ENCODE results near the gene OMP. TPM values are rescaled to one million over a fixed set of nuclear protein-coding genes. Genes with fewer than 3 reads are reported as not detected.

OMP gene
- total RNA-seq, 1 donor from 2014 or later, result not detected

DNA sequence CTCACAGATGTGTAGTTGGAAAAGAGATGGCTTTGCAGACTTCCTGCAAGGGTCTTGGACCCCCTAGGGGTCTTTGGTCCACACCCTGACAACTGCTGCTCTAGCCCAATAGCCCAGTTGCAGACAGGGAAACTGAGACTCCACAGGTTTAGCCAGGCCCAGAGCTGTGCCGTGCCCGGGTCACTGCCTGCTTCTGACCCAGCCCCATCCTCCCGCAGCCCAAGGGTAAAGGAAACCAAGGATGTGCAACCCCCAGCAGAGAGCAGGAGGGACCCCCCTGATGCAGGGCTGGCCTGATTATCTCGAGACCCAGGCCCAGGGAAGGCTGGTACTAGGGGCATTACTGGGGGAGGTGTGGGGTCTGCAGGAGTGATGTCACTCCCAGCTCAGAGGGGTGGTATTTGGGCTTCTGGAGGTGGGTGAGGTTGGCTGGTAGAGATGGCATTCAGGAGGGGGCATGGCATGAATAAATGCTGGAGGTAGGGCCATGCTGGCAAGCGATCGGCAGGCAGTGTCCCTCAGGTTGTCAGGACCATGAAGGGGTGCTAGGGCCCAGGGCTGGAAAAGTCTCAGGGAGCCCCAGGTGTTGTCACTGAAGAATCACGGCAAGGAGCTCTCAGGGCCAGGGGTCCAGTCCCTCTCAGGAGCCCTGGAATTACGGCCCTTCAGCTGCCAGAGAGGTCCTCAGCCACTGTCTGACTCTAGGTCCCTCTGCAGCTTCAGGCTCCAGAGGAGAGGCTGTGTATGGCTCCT is 46.5 kb downstream of the OMP start:
- intact Hi-C loops (cut with micrococcal nuclease), result no loop called here
- no peaks in the 10 kb centered on the region for H3K36me3 ChIP-seq
- no peak overlapping the region for H3K4me3 ChIP-seq
- no peak for DNase-seq
- H3K27me3 ChIP-seq (ENCODE audit: low read depth), result peaks cover 21% of the 10 kb centered on the region
- H3K4me1 ChIP-seq, result peaks cover 21% of the 10 kb centered on the region
- no peak overlapping the region for H3K27ac ChIP-seq (replicated peaks)
- H3K9me3 ChIP-seq (replicated peaks), result no peaks in the 10 kb centered on the region
- TF ChIP-seq, protein P1, sequence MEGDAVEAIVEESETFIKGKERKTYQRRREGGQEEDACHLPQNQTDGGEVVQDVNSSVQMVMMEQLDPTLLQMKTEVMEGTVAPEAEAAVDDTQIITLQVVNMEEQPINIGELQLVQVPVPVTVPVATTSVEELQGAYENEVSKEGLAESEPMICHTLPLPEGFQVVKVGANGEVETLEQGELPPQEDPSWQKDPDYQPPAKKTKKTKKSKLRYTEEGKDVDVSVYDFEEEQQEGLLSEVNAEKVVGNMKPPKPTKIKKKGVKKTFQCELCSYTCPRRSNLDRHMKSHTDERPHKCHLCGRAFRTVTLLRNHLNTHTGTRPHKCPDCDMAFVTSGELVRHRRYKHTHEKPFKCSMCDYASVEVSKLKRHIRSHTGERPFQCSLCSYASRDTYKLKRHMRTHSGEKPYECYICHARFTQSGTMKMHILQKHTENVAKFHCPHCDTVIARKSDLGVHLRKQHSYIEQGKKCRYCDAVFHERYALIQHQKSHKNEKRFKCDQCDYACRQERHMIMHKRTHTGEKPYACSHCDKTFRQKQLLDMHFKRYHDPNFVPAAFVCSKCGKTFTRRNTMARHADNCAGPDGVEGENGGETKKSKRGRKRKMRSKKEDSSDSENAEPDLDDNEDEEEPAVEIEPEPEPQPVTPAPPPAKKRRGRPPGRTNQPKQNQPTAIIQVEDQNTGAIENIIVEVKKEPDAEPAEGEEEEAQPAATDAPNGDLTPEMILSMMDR (IDR thresholded peaks at IDR 0.05; ENCODE audit: borderline replicate concordance), result no peak

DNA sequence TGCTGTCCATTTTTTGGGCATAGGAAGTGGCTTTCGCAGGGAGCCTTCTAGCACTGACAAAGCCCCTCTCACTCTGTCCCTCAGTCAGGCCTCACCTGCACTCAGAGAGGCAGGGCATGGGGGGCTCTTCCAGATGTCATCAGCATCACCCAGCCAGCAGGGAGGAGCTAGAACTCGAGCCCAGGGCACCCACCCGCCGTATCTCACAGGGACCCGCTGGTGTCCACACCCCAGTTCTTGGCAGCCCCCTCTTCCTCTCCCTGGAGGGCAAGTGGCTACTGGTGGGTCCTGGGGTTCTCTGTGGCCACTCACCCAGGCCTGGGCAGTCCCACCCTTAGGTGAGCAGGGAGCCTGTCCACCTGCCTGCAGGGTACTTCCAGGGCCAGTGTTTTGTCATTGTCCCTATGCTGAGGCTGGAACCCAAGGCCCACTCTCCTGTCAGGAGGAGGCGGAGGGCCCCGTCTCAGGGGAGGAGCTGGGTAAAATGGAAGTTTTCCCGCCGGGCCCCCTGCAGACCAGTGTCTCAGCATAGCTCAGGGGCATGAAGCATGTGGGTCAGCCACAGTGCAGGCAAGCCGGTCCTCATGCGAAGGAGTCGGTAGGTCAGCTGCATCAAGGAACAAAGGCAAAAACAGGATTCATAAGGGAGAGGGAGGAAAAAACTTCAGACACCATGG is 47.2 kb downstream of the OMP start:
- Histone ChIP-seq H3K36me3 (no peaks in the 10 kb centered on the region), H3K4me1 (peaks cover 28% of the 10 kb centered on the region), H3K27ac (replicated peaks) (no peak overlapping the region), H3K9me3 (replicated peaks) (no peaks in the 10 kb centered on the region), H3K4me3 (no peak overlapping the region), H3K27me3 (ENCODE audit: low read depth) (peaks cover 21% of the 10 kb centered on the region)
- intact Hi-C loops (cut with micrococcal nuclease), result no loop called here
- TF ChIP-seq, protein P1 (IDR thresholded peaks at IDR 0.05; ENCODE audit: borderline replicate concordance), result no peak
- no peak for DNase-seq

DNA sequence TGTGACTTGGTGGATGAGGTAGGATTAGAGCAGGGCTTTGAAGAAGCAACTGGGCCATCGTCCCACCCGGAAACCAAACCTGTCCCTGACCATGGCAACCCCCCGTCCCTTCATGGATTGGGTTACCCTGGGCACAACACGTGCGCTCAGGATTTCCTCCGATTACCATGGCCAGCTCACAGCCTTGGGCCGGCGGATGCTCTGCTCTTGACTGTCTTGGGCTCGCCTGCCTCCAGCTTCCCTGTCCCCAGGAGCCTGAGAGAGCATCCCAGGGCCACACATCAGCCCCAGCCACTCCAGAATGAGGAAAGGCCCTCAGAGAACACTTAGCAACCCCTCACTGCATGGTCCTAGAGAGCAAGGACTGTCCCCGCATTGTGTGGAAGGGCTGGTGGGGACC is 48.2 kb downstream of the OMP start:
- peaks cover 33% of the 10 kb centered on the region for H3K4me1 ChIP-seq
- H3K36me3 ChIP-seq, result no peaks in the 10 kb centered on the region
- H3K9me3 ChIP-seq (replicated peaks), result no peaks in the 10 kb centered on the region
- TF ChIP-seq, protein P1 (IDR thresholded peaks at IDR 0.05; ENCODE audit: borderline replicate concordance), result no peak
- no peak for DNase-seq
- intact Hi-C loops (cut with micrococcal nuclease), result no loop called here
- H3K4me3 ChIP-seq, result no peak overlapping the region
- H3K27ac ChIP-seq (replicated peaks), result no peak overlapping the region
- peaks cover 21% of the 10 kb centered on the region for H3K27me3 ChIP-seq (ENCODE audit: low read depth)

DNA sequence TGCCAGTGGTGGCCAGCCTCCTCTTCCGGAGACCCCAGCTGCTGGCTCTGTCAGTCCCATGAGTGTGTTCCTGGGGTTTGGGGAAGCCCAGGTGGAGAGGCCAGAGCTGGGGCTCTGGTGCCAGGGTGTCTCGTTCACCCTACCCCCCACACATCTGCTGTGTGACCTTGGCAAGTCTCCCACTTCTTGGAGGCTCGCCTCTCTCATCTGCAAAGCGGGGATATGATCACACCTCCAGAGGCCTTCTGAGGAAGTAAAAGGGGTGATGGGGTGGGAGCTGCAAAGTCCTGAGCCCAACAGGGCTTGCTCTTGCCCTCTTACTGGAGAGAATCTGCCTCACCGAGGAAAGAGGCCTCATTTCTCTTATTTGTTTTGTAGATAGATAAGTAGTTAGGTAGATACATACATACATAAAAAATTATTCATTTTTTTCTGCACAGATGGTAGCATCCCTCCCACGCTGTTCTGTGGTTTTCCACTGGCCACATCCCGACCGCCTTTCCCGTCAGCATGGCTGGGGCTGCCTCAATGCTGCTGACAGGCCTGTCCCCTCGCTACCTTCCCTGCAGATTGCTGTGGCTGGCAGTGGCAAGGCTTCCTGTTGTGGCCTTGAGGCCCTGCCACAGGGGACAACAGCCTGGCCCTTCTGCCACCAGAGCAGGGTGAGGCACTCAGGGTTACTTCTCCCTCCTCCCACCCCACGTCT is 49.3 kb downstream of the OMP start:
- H3K9me3 ChIP-seq (replicated peaks), result no peaks in the 10 kb centered on the region
- TF ChIP-seq, protein P1 (IDR thresholded peaks at IDR 0.05; ENCODE audit: borderline replicate concordance), result no peak
- no peak overlapping the region for H3K27ac ChIP-seq (replicated peaks)
- peaks cover 33% of the 10 kb centered on the region for H3K4me1 ChIP-seq
- intact Hi-C loops (cut with micrococcal nuclease), result no loop called here
- no peak for DNase-seq
- no peaks in the 10 kb centered on the region for H3K36me3 ChIP-seq
- peaks cover 19% of the 10 kb centered on the region for H3K27me3 ChIP-seq (ENCODE audit: low read depth)
- no peak overlapping the region for H3K4me3 ChIP-seq

DNA sequence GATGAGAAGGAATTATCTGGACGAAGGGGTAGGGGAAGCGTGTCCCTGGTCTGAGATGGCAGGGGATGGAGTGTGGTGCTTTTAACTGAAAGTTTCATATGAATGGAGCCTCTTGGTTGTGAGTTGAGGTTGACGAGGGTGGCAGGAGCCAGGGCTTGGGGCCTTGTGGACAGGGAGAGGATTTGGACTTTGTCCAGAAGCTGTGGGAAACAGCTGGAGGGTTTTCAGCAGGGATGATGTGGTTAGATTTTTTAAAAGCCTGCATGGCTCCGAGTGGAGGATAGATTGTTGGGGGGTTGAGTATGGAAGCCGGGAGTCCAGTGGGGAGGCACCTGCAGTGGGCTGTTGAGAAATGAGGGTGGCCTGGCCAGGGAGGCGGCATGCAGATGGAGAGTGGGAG is 50.2 kb downstream of the OMP start:
- DNase-seq, result no peak
- H3K27ac ChIP-seq (replicated peaks), result no peak overlapping the region
- no peaks in the 10 kb centered on the region for H3K36me3 ChIP-seq
- peaks cover 29% of the 10 kb centered on the region for H3K4me1 ChIP-seq
- no peaks in the 10 kb centered on the region for H3K9me3 ChIP-seq (replicated peaks)
- intact Hi-C loops (cut with micrococcal nuclease), result no loop called here
- TF ChIP-seq, protein P1 (IDR thresholded peaks at IDR 0.05; ENCODE audit: borderline replicate concordance), result no peak
- H3K4me3 ChIP-seq, result no peak overlapping the region
- H3K27me3 ChIP-seq (ENCODE audit: low read depth), result peaks cover 10% of the 10 kb centered on the region

Other genes with a start within 250 kb of the OMP start
- gene ACER3, start 241.9 kb upstream of the OMP start, total RNA-seq, result 8.5 TPM
- gene B3GNT6, start 68.4 kb upstream of the OMP start, total RNA-seq, result not detected
- gene CAPN5, start 35.9 kb upstream of the OMP start, total RNA-seq, result 2.3 TPM
- gene MYO7A, start 25.4 kb downstream of the OMP start, total RNA-seq, result 3.2 TPM
- gene GDPD4, start 198.8 kb downstream of the OMP start, total RNA-seq, result not detected